KG1 (cell line): ENCODE results near the gene CBX7.
A peak's percentile ranks its signal among the peaks of the same experiment; 100 is the strongest.

Experiments
- DNase-seq: peaks from one replicate; lab custom pipeline; 2025; lab: John Stamatoyannopoulos, UW

The CBX7 gene

DNA sequence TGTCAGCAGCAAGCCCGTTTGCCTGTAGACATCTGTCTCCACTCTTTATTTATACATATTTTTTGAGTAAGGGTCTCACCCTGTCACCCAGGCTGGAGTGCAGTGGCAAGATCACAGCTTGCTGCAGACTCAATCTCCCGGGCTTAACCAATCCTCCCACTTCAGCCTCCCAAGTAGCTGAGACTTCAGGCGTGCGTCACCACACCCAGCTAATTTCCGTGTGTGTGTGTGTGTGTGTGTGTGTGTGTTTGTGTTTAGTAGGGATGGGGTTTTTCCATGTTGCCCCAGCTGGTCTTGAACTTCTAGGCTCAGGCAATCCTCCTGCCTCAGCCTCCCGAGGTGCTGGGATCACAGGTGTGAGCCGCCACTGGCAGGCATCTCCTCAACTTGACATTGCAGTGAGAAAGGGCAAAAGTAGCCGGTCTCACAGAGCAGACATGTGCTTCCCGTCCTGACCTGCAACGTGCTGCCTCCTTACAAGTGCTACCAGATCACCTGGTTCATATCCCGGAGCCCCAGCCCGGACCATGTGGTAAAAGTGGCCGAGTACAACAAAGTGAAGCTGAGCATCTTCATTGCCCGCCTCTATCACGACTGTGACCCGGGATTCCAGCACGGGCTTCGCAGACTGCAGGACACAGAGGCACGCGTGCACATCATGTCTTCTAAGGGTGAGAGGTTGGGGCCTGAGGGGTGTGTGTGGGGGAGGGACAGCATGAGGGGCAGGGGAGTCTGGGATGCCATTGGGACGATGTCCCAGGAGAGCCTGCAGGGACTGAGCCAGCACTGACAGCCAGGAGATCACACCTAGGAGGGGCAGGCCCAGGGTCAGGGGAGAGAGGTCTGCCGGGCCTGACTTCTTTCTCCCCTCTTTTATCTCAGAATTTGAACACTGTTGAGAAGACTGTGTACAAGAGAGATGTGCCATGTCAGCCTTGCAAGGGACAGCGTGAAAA is 61.1 kb downstream of the CBX7 start:
- no peak for DNase-seq

DNA sequence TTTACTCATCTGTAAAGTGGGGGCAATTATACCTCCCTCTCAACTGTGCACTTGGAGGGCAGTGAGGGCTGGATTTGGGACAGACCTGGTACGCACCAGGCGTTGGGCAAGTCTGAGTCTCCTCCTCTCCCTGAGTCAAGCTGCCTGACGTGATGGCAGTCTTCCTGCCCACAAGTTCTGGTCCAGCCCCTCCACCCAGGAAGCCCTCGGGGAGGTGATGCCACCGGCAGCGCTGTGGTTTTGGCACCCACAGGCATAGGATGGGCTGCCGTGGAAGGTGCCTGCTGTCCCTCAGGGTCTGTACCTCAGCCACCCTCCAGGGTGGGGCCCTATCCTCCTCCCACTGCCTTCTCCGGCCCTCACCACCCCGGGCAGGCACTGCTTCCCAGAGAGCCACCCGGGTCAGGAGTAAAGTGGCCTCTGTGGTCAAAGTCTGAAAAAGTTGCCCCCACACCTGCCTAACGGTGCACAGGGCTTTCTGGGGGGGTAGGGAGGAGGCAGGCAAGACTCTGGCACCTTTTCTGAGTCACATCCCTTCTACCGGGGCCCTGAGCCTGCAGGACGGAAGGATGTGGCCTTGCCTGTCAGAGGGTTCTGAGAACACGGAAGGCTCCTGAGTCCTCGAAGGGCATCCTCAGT is 61.9 kb downstream of the CBX7 start:
- peak; percentile 14 for DNase-seq

DNA sequence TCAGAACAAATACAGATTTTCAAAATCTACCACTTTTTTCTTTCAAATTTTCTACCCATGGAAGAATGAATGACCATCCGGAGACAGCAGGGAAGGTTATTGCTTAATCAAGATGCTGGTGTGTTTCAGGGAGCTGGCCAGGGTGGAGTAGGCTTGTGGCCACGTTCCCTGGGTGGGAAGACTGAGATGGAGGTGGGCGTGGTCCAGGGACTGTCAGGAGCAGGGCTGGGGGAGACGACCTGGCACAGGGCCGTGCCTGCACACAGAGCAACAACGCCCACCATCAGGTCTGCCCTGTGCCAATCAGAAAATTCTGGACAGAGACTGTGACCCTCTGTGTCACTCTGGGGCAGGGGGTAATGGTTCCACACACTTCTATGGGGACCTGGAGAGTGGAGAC is 62.6 kb downstream of the CBX7 start:
- no peak for DNase-seq

DNA sequence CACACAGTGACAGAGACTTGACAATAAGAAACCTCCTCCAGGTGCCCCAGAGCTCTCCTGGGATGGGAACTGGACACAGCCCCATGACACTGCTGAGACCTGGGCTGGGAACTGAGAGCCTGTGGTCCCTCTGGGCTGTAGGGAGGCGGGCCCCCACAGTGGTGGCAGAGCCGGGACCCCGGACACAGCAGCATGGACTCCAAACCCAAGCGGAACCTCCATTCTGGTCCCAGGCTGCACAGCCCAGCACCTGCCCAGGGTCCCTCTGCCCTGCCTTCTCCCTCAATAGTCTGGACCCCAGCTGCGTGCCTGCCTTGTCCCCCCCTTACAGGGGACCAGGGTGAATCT is 63.8 kb downstream of the CBX7 start:
- no peak for DNase-seq

DNA sequence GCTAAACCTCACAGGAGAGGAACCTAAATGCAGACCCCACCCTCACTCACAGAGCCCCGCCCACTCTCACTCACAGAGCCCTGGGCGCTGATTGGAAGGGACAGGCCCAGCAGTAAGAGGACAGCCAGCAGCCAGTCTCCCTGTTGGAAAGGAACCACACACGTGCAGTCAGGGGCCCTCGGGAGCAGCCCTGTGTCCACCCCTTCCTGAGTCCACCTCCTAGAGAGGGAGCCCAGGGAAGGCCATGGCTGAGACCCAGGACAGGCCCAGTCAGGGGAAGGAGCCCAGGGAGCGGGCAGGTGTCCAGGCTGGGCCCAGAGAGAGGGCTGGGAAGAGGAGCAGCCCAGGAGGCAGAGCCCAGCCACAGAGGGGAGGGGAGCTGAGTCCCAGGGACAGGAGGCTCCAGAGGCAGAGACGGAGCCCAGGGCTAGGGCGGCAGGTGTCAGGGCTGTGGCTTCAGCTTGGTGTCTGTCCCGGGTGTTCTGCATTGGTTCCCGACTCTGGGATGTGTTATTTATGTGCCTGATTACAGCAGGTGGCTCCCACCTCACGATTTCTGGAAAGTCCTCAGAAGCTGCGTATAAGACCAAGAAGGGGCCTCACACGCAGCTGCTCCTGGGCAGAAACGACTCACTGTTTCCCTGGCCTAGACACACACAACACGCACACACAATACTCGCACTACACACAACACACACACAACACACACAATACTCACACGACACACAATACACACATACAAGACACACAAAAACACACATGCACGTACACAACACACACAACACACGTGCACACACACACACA is 64.4 kb downstream of the CBX7 start:
- no peak for DNase-seq

DNA sequence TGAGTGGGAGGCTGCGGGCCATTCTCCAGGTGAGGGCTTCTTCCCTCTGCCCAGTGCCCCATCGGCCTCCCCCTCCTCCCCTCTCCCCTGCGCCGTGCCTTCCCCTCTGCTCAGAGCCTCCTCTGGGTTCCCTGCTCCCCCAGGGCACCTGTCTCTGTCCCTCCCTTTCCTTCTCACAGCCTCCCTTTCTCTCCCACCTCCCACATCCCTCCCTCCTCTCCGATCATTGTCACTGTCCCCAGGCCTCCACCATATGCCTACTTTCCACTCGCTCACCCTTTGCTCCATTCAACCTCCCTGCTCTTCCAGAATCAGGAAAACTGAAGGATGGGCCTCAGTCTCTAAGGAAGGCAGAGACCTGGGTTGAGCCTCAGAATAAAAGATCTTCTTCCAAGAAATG is 65.4 kb downstream of the CBX7 start:
- DNase-seq: no peak

DNA sequence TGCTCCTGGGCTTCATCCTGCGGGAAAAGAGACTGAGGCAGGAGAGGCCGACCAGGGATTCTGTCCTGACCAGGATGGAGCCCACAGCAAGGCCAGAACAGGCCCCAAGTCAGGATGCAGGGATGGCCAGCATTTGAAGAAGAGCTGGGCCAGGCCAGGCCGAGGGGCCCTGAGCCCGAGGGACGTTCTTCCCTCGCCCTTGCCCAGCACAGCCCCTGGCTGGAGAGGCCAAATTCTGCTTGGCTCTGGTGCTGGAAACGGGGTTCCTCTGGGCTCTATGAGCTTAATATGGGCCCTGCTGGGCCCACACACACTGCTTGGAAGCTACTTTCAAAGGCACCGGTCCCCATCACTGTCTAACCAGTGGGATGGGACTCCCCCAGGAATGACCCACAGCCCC is 67.8 kb downstream of the CBX7 start:
- DNase-seq: no peak

DNA sequence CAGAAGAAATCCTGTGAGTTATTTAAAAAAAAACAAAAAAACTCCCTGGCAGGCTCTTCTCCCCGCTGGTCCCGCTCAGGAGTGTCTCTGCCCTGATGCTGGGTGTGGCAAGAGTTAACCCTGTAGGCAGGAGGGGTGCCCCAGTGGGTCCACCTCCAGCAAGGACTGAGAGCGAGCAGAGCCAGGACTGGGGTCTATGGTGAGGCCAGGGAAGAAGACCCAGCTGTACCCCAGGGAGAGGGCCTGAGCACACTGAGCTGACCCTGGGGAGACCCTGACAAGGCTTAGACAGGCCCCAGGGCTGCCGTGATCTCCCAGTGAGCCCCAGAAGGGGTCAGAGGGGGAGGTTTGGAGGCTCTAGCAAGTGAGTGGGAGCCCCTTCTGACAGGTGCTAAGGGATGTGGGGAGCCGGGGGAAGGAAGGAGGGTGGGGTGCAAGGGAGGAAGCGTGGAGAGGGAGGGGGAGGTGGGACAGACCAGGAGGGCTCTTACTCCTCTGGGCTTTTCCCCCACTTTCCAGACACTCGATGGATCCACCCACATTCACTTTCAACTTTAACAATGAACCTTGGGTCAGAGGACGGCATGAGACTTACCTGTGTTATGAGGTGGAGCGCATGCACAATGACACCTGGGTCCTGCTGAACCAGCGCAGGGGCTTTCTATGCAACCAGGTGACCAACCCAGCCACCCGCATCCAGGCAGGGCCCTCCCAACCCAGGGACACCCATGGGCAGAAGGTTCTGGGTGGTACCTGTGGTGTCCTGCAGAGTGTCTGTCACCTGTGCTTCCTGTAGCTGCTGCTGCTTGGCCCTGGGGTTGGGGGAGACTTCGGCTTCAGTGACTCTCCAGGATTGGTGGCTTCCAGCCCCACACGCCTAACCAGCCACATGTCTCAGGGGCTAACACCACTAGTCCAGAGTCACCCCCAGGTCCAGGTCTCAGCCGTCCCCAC is 69.0 kb downstream of the CBX7 start:
- DNase-seq: no peak

DNA sequence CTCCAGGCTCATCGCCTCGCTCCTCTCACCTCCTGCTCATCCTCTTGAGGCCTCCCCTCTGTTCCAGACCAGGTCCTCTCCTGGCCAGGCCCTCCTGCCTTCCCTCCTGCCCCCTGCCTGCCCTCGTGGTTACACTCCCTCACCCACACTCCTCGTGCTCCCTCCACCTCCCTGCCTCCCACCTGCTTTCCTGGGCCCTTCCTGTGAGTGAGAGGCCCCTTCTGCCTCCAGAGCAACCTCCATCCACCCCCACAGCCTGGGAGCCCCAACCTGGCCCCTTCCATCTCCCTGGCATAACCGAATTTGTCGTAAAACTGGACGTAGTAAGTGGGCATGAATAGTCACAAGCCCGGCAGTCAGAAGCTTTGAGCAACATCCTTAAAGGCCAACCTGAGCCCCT is 70.9 kb downstream of the CBX7 start:
- DNase-seq: no peak

DNA sequence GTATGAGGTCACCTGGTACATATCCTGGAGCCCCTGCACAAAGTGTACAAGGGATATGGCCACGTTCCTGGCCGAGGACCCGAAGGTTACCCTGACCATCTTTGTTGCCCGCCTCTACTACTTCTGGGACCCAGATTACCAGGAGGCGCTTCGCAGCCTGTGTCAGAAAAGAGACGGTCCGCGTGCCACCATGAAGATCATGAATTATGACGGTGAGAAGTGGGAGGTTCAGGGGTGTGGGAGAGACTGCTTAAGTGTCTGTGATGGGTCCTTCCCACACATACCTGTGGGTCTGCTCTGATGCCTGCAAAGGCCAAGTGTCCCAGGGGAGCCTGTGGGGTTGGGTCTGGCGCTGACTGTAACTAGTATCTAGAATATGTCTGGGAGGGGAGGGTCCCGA is 71.5 kb downstream of the CBX7 start:
- no peak for DNase-seq
